Mesodermal cell (in vitro differentiated cells): ENCODE data around the gene TECTA.

Experiments
- H3K27ac ChIP-seq: 2 replicates; pipeline ENCODE4 v1.7.0; 2013; ENCODE audit warnings: mild to moderate bottlenecking, low read depth, low read length, moderate library complexity; ENCODE audit not compliant: severe bottlenecking
- H3K36me3 ChIP-seq: 2 replicates; pipeline ENCODE4 v1.7.1; 2013; ENCODE audit warnings: mild to moderate bottlenecking, low read length, moderate library complexity; ENCODE audit not compliant: control insufficient read depth, insufficient read depth
- H3K4me1 ChIP-seq: one replicate; pipeline ENCODE4 v1.7.1; 2013; ENCODE audit warnings: mild to moderate bottlenecking, low read length; ENCODE audit not compliant: insufficient read depth, control insufficient read depth, poor library complexity, severe bottlenecking
- H3K4me3 ChIP-seq: 2 replicates; pipeline ENCODE4 v1.7.0; 2013; ENCODE audit warnings: low read length, control low read depth, mild to moderate bottlenecking; ENCODE audit not compliant: insufficient read depth, poor library complexity, severe bottlenecking; ENCODE audit errors: extremely low read depth
- H3K9me3 ChIP-seq: 2 replicates; pipeline ENCODE4 v1.7.1; 2013; ENCODE audit warnings: mild to moderate bottlenecking, low read length, moderate library complexity; ENCODE audit not compliant: control insufficient read depth
- WGBS, 2 experiments: methylation state at CpG; one replicate each; pipeline ENCODE4 v1.1.5; 2013; ENCODE audit warnings: missing lambda C conversion rate in 2 of 2; ENCODE audit not compliant: insufficient coverage in 2 of 2; 5-methylcytosine and 5-hydroxymethylcytosine counted together

TECTA gene

GRCh38 chr11:121067453-121067852 lies 33.6 kb upstream of the TECTA start:
- Histone ChIP-seq H3K9me3 (no peaks in the 10 kb centered on the region), H3K4me3 (no peak overlapping the region), H3K36me3 (peaks cover 47% of the 10 kb centered on the region), H3K4me1 (peaks cover 6% of the 10 kb centered on the region), H3K27ac (no peak overlapping the region)
- 100% methylated on average over 1 of the region's 2 CpGs; no CpG with 5 or more reads in 1 of the 2 experiments for WGBS, 2 experiments

DNA sequence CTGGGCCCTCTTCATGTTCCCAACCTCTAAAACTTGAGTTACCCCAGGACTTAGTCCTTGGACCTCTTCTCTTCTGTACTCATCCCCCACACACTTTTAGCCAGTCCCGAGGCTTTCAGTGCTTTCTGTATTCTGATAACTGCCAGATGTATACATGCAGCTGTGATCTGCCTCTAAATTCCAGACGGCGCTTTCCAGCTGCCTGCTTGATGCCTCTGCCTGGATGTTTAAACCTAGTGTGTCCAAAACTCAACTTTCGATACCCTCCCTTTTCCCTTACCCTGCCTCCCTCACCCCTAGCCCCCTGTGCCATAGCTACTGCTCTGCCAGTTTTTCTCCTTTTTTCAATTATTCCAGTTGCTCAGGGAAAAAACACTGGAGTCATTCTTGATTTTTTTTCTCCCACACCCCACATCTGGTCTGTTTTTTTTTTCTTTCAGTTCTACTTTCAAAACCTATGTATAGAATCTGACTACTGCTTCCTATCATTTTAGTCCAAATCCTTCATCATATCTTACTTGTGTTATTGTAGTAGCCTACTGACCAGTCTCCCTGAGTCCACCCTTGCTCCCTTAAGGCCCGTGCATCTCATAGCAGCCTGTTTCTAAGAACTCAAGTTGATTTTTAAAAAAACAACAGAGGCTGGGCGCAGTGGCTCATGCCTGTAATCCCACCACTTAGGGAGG lies 32.9 kb upstream of the TECTA start:
- no peak overlapping the region for H3K4me3 ChIP-seq
- WGBS, 2 experiments, result 88 to 91% methylated on average over 6 of the region's 6 CpGs
- H3K36me3 ChIP-seq, result peaks cover 40% of the 10 kb centered on the region
- no peaks in the 10 kb centered on the region for H3K9me3 ChIP-seq
- peaks cover 6% of the 10 kb centered on the region for H3K4me1 ChIP-seq
- H3K27ac ChIP-seq, result no peak overlapping the region

DNA sequence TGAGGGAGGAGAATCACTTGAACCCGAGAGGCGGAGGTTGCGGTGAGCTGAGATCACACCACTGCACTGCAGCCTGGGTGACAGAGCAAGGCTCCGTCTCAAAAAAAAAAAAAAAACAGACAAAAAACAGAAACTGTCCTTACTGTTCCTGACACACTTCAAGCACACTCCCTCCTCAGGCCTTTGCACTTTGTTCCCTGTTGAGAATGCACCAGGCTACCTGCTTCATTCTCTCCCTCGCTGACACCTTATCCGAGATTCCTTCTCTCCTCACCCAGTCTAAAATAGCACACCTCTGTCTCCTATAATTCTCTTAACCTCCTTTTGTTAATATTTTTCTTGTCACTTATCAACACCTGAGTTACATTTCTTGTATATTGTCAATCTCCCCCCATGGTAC lies 32.3 kb upstream of the TECTA start:
- no peak overlapping the region for H3K27ac ChIP-seq
- H3K36me3 ChIP-seq, result peaks cover 35% of the 10 kb centered on the region
- no peaks in the 10 kb centered on the region for H3K9me3 ChIP-seq
- no peak overlapping the region for H3K4me3 ChIP-seq
- peaks cover 6% of the 10 kb centered on the region for H3K4me1 ChIP-seq
- WGBS, 2 experiments, result 93 to 100% methylated on average over 4 to 5 of the region's 6 CpGs

- Histone ChIP-seq H3K4me3 (no peak overlapping the region), H3K4me1 (peaks cover 6% of the 10 kb centered on the region), H3K36me3 (peaks cover 30% of the 10 kb centered on the region), H3K27ac (peak overlapping the region; percentile 89), H3K9me3 (no peaks in the 10 kb centered on the region)
- WGBS, 2 experiments, result 62 to 70% methylated on average over 2 of the region's 2 CpGs
These were observed 29.8 kb upstream of the TECTA start for GRCh38 chr11:121070951-121071845.

DNA sequence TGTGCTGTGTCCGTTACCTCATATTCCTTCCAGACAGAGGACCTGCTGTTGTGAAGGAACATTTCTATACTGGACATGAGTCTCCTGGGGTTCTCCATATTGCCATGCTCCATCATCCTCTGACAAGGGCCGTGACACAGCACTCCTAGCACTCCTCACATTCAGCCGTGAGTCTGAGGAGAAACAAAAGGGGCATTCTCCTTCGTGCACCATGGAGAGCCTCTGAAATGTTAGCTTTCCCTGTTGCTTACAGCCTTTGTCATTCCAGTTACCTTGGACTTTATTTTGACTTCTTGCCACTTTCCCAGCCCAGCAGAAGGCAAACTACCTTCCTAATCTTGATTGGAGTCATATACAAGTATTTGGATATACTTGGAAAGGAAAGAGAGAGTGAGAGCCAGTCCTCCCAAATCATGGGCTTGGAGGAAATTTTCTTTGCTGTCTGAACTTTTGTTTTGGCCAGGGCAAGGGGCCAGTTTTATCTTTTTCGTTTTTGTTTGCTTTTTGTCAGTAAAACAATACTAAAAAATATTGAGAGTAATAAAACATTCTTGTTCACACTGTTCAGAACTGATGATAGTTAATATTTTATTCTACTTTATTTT lies 29.1 kb upstream of the TECTA start:
- 26 to 32% methylated on average over 3 to 4 of the region's 5 CpGs for WGBS, 2 experiments
- peak overlapping the region; percentile 89 for H3K27ac ChIP-seq
- peaks cover 6% of the 10 kb centered on the region for H3K4me1 ChIP-seq
- H3K9me3 ChIP-seq, result no peaks in the 10 kb centered on the region
- H3K36me3 ChIP-seq, result peaks cover 28% of the 10 kb centered on the region
- no peak overlapping the region for H3K4me3 ChIP-seq

GRCh38 chr11:121081321-121081720 lies 19.7 kb upstream of the TECTA start:
- Histone ChIP-seq H3K9me3 (no peaks in the 10 kb centered on the region), H3K27ac (no peak overlapping the region), H3K4me1 (peaks cover 2% of the 10 kb centered on the region), H3K36me3 (peaks cover 13% of the 10 kb centered on the region), H3K4me3 (no peak overlapping the region)
- no CpG with 5 or more reads among the region's 3 CpGs for WGBS, 2 experiments

DNA sequence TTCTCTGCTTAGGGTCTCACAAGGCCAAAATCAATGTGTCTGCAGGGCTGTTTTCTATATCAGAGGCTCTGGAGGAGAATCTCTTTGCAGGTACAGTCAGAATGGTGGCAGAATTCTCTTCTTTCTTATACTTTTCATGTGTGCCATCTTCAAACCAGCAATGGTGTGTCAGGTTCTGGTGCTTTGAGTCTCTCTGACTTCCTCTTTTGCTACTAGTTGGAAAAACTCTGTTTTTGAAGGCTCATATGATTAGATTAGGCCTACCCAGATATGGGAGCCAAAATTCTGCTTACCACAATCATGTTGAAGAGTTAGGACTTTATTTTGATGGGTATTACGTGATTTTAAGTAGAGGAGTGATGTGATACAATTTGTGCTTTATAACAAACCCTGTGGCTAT lies 18.8 kb upstream of the TECTA start:
- no peaks in the 10 kb centered on the region for H3K9me3 ChIP-seq
- no peak overlapping the region for H3K4me3 ChIP-seq
- H3K27ac ChIP-seq, result no peak overlapping the region
- peaks cover 7% of the 10 kb centered on the region for H3K4me1 ChIP-seq
- peaks cover 22% of the 10 kb centered on the region for H3K36me3 ChIP-seq
- WGBS, 2 experiments, result 100% methylated on average over 1 of the region's 1 CpG; no CpG with 5 or more reads in 1 of the 2 experiments

DNA sequence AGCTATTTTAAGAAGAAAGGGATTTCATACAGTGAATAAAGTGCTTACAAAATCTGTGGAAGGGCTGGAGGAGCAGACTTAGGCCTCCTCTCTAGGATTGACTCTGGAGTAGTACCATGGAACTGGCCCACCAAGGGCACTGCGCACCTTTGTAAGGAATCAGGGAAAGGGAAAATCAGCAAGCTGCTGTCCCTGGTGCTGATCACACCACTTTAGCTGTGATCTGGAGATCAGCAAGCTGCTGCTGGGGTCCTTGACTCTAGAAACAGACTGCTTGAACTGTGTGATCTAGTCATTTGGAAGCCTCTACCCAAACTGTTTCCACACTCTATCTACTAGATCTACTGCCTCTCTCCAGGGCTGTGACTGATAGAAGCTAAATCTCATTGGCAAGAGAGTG lies 18.4 kb upstream of the TECTA start:
- H3K9me3 ChIP-seq, result no peaks in the 10 kb centered on the region
- no peak overlapping the region for H3K4me3 ChIP-seq
- H3K4me1 ChIP-seq, result peaks cover 7% of the 10 kb centered on the region
- WGBS, 2 experiments, result 100% methylated on average over 1 of the region's 1 CpG
- H3K36me3 ChIP-seq, result peaks cover 26% of the 10 kb centered on the region
- H3K27ac ChIP-seq, result no peak overlapping the region

- no peak overlapping the region for H3K4me3 ChIP-seq
- peaks cover 28% of the 10 kb centered on the region for H3K36me3 ChIP-seq
- 94 to 100% methylated on average over 1 to 2 of the region's 4 CpGs for WGBS, 2 experiments
- peaks cover 7% of the 10 kb centered on the region for H3K4me1 ChIP-seq
- no peaks in the 10 kb centered on the region for H3K9me3 ChIP-seq
- H3K27ac ChIP-seq, result no peak overlapping the region
These were observed 14.2 kb upstream of the TECTA start for GRCh38 chr11:121086866-121087265.

- Histone ChIP-seq H3K9me3 (no peaks in the 10 kb centered on the region), H3K4me1 (peaks cover 7% of the 10 kb centered on the region), H3K27ac (no peak overlapping the region), H3K4me3 (no peak overlapping the region), H3K36me3 (peaks cover 24% of the 10 kb centered on the region)
- no CpG with 5 or more reads among the region's 1 CpG for WGBS, 2 experiments
These were observed 11.5 kb upstream of the TECTA start for GRCh38 chr11:121089566-121089965.
